Neural cell (in vitro differentiated cells): Measurements from ENCODE around the gene NPDC1. TPM values are rescaled to one million over a fixed set of nuclear protein-coding genes. Genes with fewer than 3 reads are reported as not detected.

Experiments
- H2AFZ ChIP-seq: fragments of 200-600, 300-800 bp; sonication (generic), shearing (Covaris generic); 2 replicates; pipeline ENCODE4 v1.6.0; 2014; ENCODE audit warnings: low read depth, mild to moderate bottlenecking, antibody characterized with exemption, low read length, moderate library complexity
- H3F3A ChIP-seq: fragments of 200-600 bp; shearing (Covaris generic); 2 replicates; pipeline ENCODE4 v1.6.1; 2016; ENCODE audit warnings: mild to moderate bottlenecking, moderate library complexity, mixed read lengths, antibody characterized with exemption, low read length; ENCODE audit not compliant: insufficient read depth, poor library complexity, severe bottlenecking
- H3K27ac ChIP-seq: fragments of 200-600, 300-800 bp; sonication (generic), shearing (Covaris generic); 2 replicates; pipeline ENCODE4 v1.5.1; 2014; ENCODE audit warnings: mild to moderate bottlenecking, low read length, moderate library complexity
- H3K27me3 ChIP-seq: fragments of 300-800, 200-600 bp; sonication (generic), shearing (Covaris generic); 2 replicates; pipeline ENCODE4 v1.6.0; 2014; ENCODE audit warnings: mild to moderate bottlenecking, low read depth, low read length, moderate library complexity; ENCODE audit not compliant: insufficient read depth
- H3K36me3 ChIP-seq: fragments of 300-800, 200-600 bp; sonication (generic), shearing (Covaris generic); 2 replicates; pipeline ENCODE4 v1.5.1; 2014; ENCODE audit warnings: mild to moderate bottlenecking, antibody characterized with exemption, low read length, moderate library complexity; ENCODE audit not compliant: insufficient read depth
- H3K4me2 ChIP-seq: fragments of 300-800, 200-600 bp; sonication (generic), shearing (Covaris generic); 2 replicates; pipeline ENCODE4 v1.6.0; 2014; ENCODE audit warnings: mild to moderate bottlenecking, low read length
- H3K4me3 ChIP-seq: fragments of 300-800, 200-600 bp; sonication (generic), shearing (Covaris generic); 2 replicates; pipeline ENCODE4 v1.5.1; 2014; ENCODE audit warnings: mild to moderate bottlenecking, low read length, moderate library complexity
- H3K79me2 ChIP-seq: fragments of 200-600 bp; shearing (Covaris generic); replicated peaks from 2 replicates; pipeline ENCODE4 v1.6.0; 2014; ENCODE audit warnings: mild to moderate bottlenecking, low read length, moderate library complexity; ENCODE audit not compliant: insufficient read depth
- H3K9ac ChIP-seq: fragments of 300-800, 200-600 bp; sonication (generic), shearing (Covaris generic); 2 replicates; pipeline ENCODE4 v1.6.1; 2016; ENCODE audit warnings: mild to moderate bottlenecking, low read length, mixed read lengths
- H3K9me2 ChIP-seq: fragments of 200-600 bp; shearing (Covaris generic); 2 replicates; pipeline ENCODE4 v1.6.1; 2016; ENCODE audit warnings: mild to moderate bottlenecking, low read length, mixed read lengths; ENCODE audit not compliant: insufficient read depth
- H3K9me3 ChIP-seq: fragments of 200-600, 300-800 bp; sonication (generic), shearing (Covaris generic); 2 replicates; pipeline ENCODE4 v1.6.1; 2016; ENCODE audit warnings: mild to moderate bottlenecking, mixed run types, low read length, moderate library complexity, mixed read lengths
- H4K20me1 ChIP-seq: fragments of 200-600 bp; shearing (Covaris generic); 2 replicates; pipeline ENCODE4 v1.6.1; 2016; ENCODE audit warnings: mild to moderate bottlenecking, mixed run types; ENCODE audit not compliant: insufficient read depth
- CTCF ChIP-seq: fragments of 450-650 bp; IDR thresholded peaks from 2 replicates; pipeline ENCODE4 v1.5.1; 2014; ENCODE audit warnings: antibody characterized with exemption, mild to moderate bottlenecking, moderate library complexity; ENCODE audit not compliant: poor library complexity, severe bottlenecking
- EP300 ChIP-seq: fragments of 450-650 bp; conservative IDR thresholded peaks from 2 replicates; pipeline ENCODE4 v1.6.1; 2014; ENCODE audit warnings: antibody characterized with exemption, mild to moderate bottlenecking, moderate library complexity; ENCODE audit not compliant: poor library complexity, severe bottlenecking
- EZH2 ChIP-seq: fragments of 200-600, 300-800 bp; shearing (Covaris generic), sonication (generic); IDR thresholded peaks from 2 replicates; pipeline ENCODE4 v1.6.1; 2014; ENCODE audit warnings: antibody characterized with exemption, low read length, borderline replicate concordance, mild to moderate bottlenecking; ENCODE audit not compliant: insufficient read depth, poor library complexity, severe bottlenecking
- MXI1 ChIP-seq: fragments of 450-650 bp; conservative IDR thresholded peaks from 2 replicates; pipeline ENCODE4 v1.6.1; 2014; ENCODE audit warnings: antibody characterized with exemption, mild to moderate bottlenecking; ENCODE audit not compliant: poor library complexity, severe bottlenecking
- POLR2AphosphoS5 ChIP-seq: IDR thresholded peaks from 2 replicates; pipeline ENCODE4 v1.6.1; 2012
- RAD21 ChIP-seq: fragments of 450-650 bp; conservative IDR thresholded peaks from 2 replicates; pipeline ENCODE4 v1.6.1; 2014; ENCODE audit warnings: antibody characterized with exemption, mild to moderate bottlenecking, moderate library complexity
- REST ChIP-seq: IDR thresholded peaks from 2 replicates; pipeline ENCODE4 v1.6.1; 2012; ENCODE audit warnings: borderline replicate concordance
- SMC3 ChIP-seq: fragments of 450-650 bp; conservative IDR thresholded peaks from 2 replicates; pipeline ENCODE4 v1.6.1; 2014; ENCODE audit warnings: antibody characterized with exemption, mild to moderate bottlenecking, moderate library complexity; ENCODE audit not compliant: poor library complexity
- TAF1 ChIP-seq: IDR thresholded peaks from 2 replicates; pipeline ENCODE4 v1.6.1; 2012; ENCODE audit warnings: low read depth
- polyA plus RNA-seq: library from polyadenylated mRNA; depleted of rRNA; stranded (reverse); fragments of >200 nt; gene quantifications from 2 replicates; pipeline ENCODE4 v1.2.3, GENCODE V29; 2014

The NPDC1 gene
- polyA plus RNA-seq, 1 donor from 2014 or later = 161 TPM

- no peaks in the 10 kb centered on the region for H3K9me3 ChIP-seq
- no peaks in the 10 kb centered on the region for H3K27me3 ChIP-seq
- H2AFZ ChIP-seq = no peak overlapping the region
- no peak overlapping the region for H3K4me3 ChIP-seq
- H4K20me1 ChIP-seq = no peaks in the 10 kb centered on the region
- no peaks in the 10 kb centered on the region for H3K9me2 ChIP-seq
- H3K27ac ChIP-seq = no peak overlapping the region
- H3K9ac ChIP-seq = no peak overlapping the region
- H3K36me3 ChIP-seq = peaks cover 7% of the 10 kb centered on the region
- H3K79me2 ChIP-seq = no peaks in the 10 kb centered on the region
- TF ChIP-seq REST (no peak), TAF1 (no peak)
- no peaks in the 10 kb centered on the region for H3F3A ChIP-seq
- H3K4me2 ChIP-seq = no peak overlapping the region
Measured at GRCh38 chr9:137015976-137016375, 30.0 kb downstream of the NPDC1 start.

- Histone ChIP-seq H3K27me3 (no peaks in the 10 kb centered on the region), H3K79me2 (no peaks in the 10 kb centered on the region), H4K20me1 (no peaks in the 10 kb centered on the region), H3K9me3 (no peaks in the 10 kb centered on the region), H3K4me3 (no peak overlapping the region), H3F3A (no peaks in the 10 kb centered on the region), H3K4me2 (no peak overlapping the region), H3K9ac (no peak overlapping the region), H2AFZ (no peak overlapping the region), H3K36me3 (peaks cover 7% of the 10 kb centered on the region), H3K9me2 (no peaks in the 10 kb centered on the region), H3K27ac (no peak overlapping the region)
- no peak for TF ChIP-seq SMC3
- no peak for TF ChIP-seq POLR2AphosphoS5
- no peak for TF ChIP-seq REST
- TF ChIP-seq EZH2 = no peak
- no peak for TF ChIP-seq CTCF
- TF ChIP-seq EP300 = no peak
- no peak for TF ChIP-seq RAD21
- no peak for TF ChIP-seq TAF1
- no peak for TF ChIP-seq MXI1
Measured at GRCh38 chr9:137015540-137015930, 30.4 kb downstream of the NPDC1 start.
